Loucy (cell line): ENCODE measurements around the gene ATP8A2.

Experiments used
- EZH2phosphoT487 ChIP-seq: fragments of 200-600 bp; IDR thresholded peaks from 2 replicates; pipeline ENCODE4 v1.6.1; 2018; ENCODE audit warnings: antibody characterized with exemption, mild to moderate bottlenecking, moderate library complexity, borderline replicate concordance
- TF ChIP-seq, protein P1 (sequence below): fragments of 200-600 bp; sonication (generic); conservative IDR thresholded peaks from 2 replicates; pipeline ENCODE4 v1.5.1; 2014; ENCODE audit warnings: mild to moderate bottlenecking, antibody characterized with exemption, low read length

GRCh38 chr13:25981060-25981459, 609.3 kb downstream of the ATP8A2 start:
- TF ChIP-seq, protein P1, sequence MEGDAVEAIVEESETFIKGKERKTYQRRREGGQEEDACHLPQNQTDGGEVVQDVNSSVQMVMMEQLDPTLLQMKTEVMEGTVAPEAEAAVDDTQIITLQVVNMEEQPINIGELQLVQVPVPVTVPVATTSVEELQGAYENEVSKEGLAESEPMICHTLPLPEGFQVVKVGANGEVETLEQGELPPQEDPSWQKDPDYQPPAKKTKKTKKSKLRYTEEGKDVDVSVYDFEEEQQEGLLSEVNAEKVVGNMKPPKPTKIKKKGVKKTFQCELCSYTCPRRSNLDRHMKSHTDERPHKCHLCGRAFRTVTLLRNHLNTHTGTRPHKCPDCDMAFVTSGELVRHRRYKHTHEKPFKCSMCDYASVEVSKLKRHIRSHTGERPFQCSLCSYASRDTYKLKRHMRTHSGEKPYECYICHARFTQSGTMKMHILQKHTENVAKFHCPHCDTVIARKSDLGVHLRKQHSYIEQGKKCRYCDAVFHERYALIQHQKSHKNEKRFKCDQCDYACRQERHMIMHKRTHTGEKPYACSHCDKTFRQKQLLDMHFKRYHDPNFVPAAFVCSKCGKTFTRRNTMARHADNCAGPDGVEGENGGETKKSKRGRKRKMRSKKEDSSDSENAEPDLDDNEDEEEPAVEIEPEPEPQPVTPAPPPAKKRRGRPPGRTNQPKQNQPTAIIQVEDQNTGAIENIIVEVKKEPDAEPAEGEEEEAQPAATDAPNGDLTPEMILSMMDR: no peak
- no peak for TF ChIP-seq EZH2phosphoT487
